Measurements from ENCODE around the gene TMEM145.
A peak's percentile ranks its signal among the peaks of the same experiment; 100 is the strongest.
"Not testable (repeated sequence)": the region's sequence is repeated elsewhere in the genome, so short reads cannot be mapped to it uniquely, and the experiment has no call there.

TMEM145 gene

GRCh38 chr19:42313096-42313839, at the start of gene TMEM145:
Gene TMEM145, plus strand, starts transcription at chr19:42313309. Its CDS starts 68 bp downstream, at chr19:42313377.
- DNase-seq: peak; percentile 40 to 52

- DNase-seq: not testable (repeated sequence)
These were observed 47.0 kb upstream of the TMEM145 start for GRCh38 chr19:42266105-42266504.

GRCh38 chr19:42266928-42267603, 46.0 kb upstream of the TMEM145 start:
- not testable (repeated sequence) for DNase-seq

DNA sequence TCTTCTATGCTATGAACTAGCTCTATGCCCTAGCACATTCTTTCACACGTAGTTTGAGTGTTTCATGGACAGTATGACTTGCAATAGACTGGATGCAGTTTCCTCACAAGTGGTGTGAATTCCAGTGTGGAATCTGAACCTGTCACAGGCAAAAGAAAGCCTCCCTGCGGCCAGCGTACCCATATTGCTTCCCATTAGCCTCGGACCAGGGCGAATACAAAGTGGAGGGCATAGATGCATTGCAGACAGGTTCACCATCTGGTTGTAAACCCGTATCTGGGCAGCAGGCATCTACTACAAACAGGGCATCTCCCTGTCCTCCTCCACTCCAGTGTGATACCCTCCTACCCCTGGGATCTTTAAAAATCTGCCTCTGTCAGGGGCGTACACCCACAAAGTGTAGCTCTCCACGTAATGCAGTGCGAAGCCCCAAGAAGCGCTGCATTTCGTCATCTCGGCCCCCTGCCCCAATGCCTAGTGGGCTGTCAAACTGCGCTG, 45.4 kb upstream of the TMEM145 start:
- no peak for DNase-seq

DNA sequence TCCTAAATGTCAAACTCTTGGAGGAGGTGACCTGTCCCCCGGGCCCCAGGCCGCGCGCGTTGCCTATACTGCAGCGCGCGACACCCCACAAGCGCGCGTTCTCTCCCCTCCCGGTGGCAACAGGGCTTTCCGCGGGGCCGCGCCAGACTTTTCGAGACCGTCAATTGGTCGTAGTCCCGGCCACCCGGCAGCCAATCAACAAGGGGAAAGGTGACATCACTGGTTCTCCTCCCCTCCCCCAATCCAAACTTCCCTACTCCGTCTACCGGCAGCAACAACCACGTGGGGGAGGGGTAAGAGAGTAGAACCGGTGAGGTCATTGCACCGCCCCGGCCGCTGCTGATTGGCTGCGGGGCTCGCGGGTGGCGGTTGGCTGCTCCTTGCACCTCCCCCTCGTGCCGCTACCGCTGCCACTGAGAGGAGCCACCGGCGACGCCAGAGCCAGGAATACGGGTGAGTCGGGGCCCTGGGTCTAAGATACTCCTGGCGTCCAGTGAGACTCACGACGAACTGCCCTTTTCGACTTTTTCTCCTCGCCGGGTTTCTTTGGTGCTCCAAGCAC, 44.9 kb upstream of the TMEM145 start:
- DNase-seq: peak; percentile 97 to 99

- peak; percentile 99 for DNase-seq
These were observed 44.2 kb upstream of the TMEM145 start, which contains the start of gene CIC for GRCh38 chr19:42268704-42269477. Gene CIC, plus strand, starts transcription at chr19:42269252. Its CDS starts 2,532 bp downstream, at chr19:42271784.

DNA sequence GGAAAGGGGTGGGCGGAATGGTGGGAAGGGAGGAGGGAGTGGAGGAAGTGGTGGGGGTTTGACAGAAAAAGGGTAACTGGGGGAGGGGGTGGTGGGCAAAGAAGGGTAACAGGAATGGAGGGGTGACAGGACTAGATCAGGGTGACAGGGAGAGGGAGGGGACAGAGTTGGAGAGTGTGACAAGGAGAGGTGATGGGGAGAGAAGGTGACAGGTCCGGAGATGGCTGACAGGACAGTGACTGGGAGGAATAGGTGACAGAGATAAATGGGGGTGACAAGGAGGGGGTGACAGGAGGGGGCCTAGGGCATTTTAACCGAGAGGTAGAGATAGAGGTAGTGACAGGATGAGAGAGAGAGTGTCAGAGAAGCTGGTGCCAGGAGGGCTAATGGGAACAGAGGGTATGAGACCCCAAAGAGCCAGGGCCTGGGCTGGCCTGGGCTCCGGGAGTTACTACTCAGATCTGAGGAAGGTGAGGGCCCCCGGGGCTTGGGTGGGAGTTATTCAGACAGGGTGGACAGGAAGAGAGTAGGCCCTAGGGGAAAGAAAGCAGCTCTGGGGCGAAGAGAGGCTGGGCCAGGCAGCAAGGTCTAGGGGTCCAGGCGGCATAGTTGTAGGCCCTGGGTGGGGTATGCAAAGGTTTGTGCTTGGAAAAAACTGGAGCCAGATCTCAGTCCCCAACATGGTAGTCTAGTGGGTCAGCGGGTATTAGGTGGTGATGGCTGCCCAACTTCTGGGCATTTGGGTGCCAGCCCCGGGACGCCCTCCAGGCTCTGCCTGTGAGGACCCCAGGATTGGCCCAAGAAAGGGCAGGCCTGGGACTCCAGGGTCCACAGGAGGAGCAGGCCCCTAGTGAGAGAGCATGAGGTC, 43.4 kb upstream of the TMEM145 start:
- no peak for DNase-seq

DNA sequence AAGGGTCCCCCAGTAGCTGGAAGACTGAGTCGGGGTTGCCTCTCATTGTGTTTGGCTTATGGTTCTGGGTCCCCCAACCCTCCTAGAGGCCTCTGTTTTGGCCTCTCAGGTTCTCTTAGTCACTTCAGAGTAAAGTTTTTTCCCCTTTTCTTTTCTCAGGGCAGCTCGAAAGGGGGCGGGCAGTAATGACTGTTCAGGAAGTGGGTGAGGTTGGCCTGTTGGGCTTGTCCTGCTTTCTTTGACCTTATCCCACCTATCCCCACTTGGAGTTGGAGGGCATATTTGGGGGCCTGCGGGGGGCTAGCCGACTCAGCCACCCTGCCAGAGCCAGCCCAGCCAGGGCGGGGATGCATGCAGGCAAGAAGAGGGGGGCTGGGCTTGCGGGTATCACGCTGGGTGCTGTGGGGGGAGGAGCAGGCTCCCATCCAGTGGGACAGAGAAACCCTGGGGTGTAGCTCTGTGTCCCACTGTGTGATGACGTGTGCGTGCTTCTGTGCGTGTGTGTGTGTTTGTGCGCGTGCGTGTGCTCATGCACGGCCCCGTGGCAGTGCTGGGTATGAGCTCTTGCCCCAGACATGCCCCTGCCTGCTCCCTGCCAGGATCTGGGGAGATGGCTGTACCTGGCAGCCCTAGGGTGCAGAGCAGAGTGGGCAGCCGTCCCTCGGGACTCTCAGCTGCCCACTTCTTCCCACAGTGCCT, 42.6 kb upstream of the TMEM145 start:
- peak; percentile 73 to 78 for DNase-seq

DNA sequence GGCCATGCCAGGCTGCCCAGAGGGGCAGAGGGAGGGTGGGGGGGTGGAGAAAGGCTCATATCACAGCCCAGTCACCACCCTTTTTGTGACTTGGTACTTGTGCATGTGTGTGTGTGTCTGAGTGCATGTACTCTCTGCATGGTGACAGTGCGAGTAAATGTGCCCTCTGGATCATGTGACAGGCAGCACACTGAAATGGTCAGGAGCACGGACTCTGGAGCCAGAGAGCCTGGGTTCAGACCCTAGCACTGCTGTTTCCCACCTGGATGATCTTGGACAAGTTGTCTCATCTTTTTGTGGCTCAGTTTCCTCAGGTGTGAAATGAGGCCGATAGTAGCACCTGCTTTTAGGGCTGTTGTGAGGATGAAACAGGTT, 42.1 kb upstream of the TMEM145 start:
- no peak for DNase-seq

DNA sequence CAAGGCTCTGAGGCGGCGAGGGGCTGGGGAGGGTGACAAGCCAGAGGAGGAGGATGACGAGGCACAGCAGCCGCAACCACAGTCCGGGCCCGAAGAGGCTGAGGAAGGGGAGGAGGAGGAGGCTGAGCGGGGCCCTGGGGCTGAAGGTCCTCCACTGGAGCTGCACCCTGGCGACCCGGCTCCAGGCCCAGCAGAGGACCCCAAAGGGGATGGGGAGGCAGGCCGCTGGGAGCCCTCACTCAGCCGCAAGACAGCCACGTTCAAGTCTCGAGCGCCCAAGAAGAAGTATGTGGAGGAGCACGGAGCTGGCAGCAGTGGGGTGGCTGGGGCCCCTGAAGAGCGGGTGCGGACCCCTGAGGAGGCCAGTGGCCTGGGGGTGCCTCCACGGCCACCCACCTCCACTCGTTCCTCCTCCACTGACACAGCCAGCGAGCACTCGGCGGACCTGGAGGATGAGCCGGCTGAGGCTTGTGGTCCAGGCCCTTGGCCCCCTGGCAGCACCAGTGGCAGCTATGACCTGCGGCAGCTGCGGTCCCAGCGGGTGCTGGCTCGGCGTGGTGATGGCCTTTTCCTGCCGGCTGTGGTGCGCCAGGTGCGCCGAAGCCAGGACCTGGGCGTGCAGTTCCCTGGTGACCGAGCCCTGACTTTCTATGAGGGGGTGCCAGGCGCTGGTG, 41.1 kb upstream of the TMEM145 start:
- DNase-seq: no peak

- DNase-seq: no peak
These were observed 40.6 kb upstream of the TMEM145 start for GRCh38 chr19:42272535-42272897.

DNA sequence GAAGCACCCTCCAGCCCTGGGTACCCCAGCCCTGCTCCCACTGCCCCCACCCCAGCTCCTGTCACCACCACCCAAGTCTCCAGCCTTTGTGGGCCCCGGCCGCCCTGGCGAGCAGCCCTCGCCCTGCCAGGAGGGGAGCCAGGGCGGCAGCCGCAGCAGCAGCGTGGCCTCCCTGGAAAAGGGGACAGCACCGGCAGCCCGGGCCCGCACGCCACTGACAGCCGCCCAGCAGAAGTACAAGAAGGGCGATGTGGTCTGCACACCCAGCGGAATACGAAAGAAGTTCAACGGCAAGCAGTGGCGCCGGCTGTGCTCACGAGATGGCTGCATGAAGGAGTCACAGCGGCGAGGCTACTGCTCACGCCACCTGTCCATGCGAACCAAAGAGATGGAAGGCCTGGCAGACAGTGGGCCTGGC, 40.1 kb upstream of the TMEM145 start:
- DNase-seq: no peak

- DNase-seq: no peak
These were observed 39.6 kb upstream of the TMEM145 start for GRCh38 chr19:42273407-42274064.

GRCh38 chr19:42274065-42274682, 38.9 kb upstream of the TMEM145 start:
- no peak for DNase-seq

- DNase-seq: no peak
These were observed 38.0 kb upstream of the TMEM145 start for GRCh38 chr19:42275103-42275502.

DNA sequence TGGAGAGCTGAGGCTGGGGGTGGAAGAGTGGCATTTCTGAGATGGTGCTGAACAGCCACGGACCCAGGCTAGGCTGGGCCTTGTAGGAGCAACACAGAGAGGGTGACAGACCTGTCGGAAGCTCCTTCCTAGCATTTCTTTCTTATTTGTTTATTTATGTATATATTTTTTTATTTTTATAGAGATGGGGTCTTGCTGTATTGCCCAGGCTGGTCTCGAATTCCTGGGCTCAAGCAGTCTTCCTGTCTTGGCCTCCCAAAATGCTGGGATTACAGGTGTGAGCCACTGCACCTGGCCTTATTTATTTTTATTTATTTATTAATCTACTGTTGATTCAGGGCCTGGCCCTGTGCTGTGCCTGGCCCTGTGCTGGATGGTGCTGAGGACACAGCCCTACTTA, 37.6 kb upstream of the TMEM145 start:
- DNase-seq: no peak

GRCh38 chr19:42276284-42276683, 36.8 kb upstream of the TMEM145 start:
- DNase-seq: no peak

DNA sequence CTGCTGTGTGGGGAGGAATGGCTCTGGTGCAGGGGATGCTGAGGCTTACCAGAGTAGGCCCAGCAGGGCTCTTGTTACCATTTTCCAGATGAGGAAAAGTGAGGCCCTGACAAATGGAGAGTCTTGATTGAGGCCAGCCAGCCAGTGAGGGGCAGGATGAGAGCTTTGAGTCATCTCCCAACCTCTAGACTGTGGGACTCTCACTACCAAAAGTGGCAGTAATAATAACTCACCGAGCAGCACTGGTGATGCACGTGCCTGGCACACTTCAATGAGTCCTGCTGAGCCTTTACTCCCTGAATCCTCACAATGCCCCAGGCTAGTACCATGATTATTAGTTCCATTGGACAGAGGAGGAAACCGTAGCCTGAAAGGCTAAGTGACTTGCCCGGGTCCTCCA, 36.3 kb upstream of the TMEM145 start:
- DNase-seq: peak; percentile 50 to 58

- DNase-seq: no peak
These were observed 35.2 kb upstream of the TMEM145 start for GRCh38 chr19:42277821-42278451.
